OCI-M1 (cell line): ENCODE measurements around the gene SOS2.
A peak's percentile ranks its signal among the peaks of the same experiment; 100 is the strongest.

Experiments
- DNase-seq: peaks from one replicate; lab custom pipeline; 2025; lab: John Stamatoyannopoulos, UW

SOS2 gene

DNA sequence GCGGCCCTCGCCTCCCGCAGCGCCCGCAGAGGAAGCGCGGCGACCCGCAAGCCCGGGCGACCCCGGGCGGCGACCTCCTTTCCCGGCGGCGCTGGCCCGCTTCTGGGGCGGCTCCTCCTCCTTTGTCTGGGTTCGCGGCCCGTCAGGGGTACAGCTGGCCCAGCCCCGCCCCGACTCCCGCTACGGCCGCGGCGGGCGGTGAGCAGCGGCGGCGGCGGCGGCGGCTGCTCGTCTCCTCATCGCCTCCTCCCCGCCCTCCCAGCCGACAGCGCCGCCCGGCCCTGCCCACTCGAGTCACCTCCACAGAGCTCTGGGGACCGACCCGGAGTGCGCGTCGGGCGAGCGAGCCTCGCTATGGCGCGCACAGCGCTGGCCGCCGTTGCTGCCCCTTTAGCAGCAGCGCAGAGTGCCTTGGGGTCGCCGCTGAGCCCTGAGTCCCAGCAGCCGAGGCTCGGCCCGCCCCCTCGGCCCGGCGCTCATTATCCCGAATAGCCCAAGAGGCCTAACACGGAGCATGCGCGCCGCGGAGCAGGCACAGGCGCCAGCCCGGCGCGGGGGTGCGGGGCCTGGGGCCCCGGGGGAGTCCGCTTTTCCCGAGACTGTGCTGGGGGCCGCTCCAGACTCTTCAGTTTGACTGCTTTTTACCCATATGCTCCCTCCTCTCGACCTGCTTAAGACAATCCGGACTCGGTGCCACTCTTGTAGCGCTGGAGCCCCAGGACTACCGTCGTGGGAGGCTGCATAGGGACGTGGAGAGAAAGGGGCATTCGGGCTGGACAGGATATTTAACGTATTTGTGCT is at the start of gene SOS2:
Gene SOS2 (minus strand): TSS at position 104 of the 801 bp plus-strand sequence. CDS start 295 bp downstream, outside the sequence.
- DNase-seq, result peak; percentile 88

DNA sequence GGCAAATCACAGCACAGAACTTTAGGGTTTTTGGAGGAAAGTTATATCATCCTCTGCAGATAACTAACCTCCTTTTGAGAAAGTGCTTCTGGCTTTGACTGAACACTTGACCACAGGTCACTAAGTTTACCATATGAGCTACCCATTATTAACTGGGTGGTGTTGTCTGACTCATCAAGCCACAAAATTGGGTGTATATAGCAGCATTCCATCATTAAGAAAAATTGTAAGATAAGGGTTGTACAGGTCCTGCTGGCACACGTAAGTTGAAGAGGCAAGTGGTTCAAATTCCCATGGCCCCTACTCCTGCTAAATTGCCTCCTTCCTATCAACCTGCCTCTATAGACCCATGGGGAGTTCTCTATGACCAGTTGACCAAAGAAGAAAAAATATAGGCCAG is 41.1 kb upstream of the SOS2 start:
- DNase-seq, result no peak

DNA sequence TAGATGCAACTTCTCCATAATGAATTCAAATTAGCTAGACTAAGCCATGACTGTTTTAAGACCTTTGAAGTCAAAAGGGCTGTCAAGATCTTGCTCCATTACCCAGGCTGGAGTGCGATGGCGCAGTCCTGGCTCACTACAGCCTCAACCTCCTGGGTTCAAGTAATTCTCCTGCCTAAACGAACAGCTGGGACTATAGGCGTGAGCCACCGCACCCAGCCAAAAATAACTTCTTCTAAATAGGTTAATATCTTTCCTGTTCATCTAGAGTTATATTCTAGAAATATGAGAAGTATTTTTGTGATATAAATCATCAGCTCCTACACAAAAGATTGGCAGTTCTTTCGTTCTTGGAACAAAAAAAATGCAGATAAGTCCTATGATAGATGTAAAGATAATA is 39.6 kb upstream of the SOS2 start:
- no peak for DNase-seq

DNA sequence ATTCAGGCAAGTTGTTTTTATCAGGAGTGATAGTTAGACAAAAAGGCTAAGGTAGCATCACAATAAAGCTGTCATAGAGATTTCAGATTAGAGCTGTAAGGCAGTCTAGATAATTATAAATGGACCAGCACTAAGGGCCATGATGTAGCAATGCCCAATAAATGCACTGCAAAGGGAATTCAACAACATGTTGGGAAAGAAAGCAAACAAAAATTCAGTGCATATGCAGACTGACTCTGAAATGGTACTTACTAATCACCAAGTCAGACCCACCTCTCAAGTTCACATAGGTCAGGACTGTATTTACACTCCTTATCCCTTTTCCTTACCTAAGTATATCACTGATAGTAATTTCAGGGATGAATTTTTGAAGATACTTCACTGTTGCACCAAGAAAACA is 33.7 kb upstream of the SOS2 start:
- DNase-seq, result no peak

DNA sequence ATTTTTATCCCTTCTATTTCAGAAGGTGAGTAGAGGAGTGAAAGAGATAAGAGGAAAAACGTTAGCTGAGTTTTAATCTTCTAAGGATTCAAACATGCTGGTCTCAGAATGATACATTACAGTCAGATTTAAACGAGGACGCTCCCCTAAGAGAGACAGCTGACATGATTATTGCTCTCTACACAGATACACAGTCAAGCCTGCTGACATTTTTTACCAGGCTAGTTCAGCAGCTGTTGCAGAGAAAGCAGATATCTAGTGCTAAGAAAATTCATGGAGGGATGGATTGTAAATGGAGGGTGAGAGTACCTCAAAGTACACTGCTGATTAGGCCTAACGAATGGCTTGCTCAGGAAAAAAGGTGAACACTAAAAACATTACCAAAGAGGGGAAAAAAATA is 31.9 kb upstream of the SOS2 start:
- DNase-seq, result no peak

DNA sequence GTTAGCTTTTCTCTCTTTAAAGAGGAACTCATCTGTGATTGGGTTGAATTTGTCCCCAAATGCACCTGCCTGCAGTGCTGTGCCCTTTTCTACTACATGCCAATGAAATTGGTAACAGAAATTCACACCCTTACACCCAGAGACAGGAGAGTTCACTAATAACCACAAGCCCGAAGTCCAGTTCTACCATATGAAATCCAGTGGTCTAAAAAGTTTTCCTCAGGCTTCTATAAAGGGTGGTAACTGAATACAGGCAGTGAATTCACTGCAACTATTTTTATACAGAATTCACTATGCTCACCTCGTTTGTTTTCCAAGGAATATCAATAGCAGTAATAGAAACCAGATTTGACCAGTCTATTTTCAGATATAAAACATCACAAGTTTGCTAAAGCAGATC is 31.5 kb upstream of the SOS2 start:
- DNase-seq, result no peak

DNA sequence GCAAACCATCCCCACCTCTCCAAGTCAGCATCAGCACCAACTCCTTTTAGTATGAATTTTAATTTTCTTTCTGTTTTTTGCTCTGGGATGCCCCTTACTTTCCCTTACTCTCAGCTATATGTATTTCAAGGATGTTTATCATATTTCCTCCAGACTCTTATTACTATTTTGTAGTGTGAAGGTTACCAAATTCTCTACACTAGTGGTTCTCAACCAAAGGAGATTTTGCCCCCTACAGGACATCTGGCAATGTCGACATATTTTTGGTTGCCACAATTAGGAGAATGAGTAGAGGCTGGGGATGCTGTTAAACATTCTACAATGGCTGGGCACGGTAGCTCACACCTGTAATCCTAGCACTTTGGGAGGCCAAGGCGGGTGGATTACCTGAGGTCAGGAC is 29.1 kb upstream of the SOS2 start:
- peak; percentile 66 for DNase-seq

DNA sequence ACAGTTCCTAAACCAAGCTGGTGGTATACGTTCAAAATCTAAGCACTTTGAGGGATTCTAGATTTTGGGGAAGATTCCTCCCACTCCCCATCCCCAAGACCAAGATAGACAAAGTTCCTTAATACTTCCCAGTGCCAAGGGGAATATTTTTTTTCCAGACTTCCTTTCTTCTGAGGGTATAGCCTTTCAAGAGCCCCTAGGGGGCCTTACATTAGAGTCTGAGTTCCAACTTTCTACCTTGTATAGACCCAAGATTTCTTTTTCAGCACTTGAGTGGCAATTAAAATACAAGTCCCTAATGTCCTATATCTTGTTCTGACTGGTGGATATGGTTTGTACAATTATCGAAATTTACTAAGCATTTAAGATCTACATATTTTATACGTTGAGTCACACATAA is 28.7 kb upstream of the SOS2 start:
- DNase-seq, result peak; percentile 7

DNA sequence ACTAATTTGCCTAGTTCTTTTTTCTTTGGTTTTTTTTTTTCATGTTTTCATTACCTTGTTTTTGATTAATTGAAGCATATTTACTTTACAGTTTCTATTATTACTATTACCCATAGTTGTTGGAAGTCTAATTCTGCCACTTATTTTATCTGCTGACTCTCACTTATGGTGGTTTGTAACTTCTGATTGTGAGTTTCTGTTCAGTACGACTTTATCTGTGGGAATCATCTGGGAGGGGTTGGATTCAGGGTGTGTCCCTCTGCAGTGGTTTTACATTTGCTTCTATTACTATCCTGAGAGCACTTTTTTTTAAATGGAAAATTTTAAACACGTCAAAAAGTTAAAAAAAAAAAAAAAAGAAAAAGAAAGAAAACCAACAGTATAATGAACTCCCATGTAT is 26.4 kb upstream of the SOS2 start:
- peak; percentile 70 for DNase-seq

DNA sequence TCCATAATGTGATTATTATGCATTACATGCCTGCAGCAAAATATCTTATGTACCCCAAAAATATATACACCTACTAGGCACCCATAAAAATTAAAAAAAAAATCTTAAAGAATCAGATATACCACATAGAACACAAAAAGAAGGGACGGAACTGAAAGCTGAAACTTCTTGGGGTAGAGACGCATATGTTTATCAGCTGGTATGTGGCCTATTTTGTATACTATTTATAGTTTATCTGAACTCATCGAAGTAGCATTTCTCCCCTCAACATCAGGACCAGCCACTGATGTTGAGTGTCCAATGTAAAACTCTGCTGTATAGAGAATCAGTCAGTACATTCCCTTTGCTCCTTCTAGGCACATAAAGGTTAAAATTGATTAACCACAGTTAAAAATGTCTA is 22.9 kb upstream of the SOS2 start:
- DNase-seq, result no peak

DNA sequence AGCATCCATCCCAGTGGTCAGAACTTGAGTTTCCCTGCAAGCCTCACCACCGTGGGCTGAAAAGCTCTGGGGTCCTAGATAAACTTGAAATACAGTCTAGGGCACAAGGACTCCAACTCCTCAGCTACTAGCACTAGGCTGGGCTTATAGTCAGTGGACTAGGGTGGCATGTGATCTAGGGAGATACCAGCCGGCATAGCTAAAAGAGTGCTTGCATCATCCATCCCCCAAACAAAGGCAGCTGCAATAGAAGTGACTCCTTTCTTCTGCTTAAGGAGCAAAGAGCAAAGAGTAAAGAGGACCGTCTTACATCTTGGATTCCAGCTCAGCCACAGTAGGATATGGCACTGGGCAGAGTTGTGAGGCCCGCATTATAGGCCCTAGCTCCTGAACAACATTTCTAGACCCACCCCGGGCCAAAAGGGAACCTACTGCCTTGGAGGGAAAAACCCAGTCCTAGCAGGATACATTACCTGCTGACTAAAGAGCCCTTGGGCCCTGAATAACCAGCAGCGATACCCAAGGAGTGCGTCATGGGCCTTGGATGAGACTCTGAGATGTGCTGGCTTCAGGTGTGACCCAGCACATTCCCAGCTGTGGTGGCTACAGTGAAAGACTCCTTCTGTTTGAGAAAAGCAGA is 17.9 kb upstream of the SOS2 start:
- peak; percentile 36 for DNase-seq

DNA sequence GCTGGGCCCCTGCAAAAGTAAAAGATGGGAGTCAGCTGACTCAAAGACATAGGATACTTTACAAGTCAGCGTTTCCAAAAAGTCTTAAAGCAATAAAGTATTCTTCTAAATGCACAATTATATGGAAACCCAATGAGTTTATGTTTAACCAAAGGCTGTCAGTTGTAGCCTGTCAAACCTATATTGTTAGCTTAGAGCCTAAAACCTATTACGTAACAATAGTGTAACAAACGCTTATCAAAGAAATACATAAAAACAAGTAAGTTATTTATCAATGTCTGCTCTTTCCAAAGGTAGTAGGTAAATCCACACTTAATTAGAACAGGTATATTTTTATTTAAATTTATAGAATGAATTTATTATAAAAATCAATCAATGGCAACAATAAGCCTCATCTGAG is 15.9 kb upstream of the SOS2 start:
- no peak for DNase-seq

DNA sequence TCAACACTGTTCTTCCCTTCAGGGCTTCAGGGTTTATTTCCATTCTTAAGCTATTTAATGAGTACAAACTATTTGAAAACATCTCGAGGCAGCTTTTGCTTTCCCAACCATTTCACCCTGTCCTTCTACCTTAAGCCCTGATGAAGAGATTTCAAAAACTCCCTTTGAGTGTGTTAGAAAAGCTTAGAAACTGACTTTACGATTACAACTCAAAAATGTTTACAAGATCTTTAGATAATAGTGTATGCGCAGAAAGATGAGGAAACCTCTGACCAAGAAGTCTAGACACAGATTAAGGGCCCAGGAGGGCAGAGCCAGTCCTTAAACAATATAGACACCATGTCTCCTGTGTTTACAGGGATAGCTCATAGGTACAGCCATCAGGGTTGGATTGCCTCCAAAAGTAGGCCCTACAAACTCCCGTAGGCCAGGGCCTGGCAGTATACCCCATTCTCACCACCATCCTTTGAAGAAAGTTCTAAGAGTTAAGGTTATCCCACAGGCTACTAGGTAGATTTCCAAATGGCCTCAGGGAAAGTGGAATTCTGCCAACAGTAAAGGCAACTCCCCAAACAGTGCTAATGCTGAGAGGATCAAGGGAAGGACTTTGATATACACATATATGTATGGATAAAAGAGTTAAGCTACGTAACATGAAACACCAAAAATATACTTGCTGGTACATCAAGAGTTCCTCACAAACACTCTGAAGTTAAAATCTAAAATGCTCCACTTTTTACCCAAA is 11.4 kb upstream of the SOS2 start:
- DNase-seq, result no peak

DNA sequence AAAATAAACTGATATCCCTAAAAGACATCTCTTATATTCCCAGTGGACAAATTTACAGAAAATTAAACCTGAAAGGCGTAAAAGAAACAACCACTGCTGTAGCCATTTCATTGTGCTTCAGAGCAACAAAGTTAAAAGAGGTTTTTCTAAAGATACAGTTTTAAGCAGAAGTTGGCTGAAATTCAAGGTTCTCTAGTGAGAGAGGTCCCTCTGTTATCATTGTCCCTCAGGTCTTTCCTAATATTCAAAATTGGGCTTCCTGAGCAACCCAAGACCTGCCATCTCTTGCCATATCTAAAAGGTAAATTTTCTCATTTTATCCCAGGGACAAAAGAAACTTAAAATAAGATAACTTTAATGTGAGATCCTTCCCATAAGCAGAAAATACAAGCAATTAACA is 10.7 kb upstream of the SOS2 start:
- no peak for DNase-seq

DNA sequence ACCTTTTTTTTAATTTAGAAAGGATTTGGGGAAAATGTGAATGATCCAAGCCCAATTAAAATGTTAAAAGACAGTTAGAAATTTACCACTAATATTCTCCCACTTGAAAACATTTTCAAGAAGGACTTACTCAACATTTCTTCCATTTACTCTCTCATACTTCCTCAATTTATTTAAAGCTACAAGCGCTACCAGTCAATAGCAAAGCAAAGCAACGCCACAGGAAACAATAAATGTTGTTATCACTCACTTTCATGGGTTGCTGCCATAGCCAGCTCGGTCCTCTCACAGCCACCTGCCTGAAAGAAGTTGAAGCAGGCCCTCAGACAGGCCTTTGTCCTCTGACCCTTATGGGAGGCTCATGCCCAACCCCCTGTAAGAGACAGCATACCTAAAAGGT is 6.0 kb upstream of the SOS2 start:
- DNase-seq, result peak; percentile 71

DNA sequence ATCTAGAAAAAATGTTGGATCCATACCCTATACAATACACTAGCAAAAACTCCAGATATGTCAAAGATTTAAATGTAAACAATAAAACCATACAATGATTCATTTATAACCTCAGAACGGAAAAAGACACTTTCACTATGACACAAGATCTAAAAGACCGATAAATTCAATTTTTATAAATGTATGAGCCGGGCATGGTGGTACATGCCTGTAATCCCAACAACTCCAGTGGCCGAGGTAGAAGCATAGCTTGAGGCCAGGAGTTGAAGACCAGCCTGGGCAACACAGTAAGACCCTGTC is 2.5 kb upstream of the SOS2 start:
- no peak for DNase-seq

DNA sequence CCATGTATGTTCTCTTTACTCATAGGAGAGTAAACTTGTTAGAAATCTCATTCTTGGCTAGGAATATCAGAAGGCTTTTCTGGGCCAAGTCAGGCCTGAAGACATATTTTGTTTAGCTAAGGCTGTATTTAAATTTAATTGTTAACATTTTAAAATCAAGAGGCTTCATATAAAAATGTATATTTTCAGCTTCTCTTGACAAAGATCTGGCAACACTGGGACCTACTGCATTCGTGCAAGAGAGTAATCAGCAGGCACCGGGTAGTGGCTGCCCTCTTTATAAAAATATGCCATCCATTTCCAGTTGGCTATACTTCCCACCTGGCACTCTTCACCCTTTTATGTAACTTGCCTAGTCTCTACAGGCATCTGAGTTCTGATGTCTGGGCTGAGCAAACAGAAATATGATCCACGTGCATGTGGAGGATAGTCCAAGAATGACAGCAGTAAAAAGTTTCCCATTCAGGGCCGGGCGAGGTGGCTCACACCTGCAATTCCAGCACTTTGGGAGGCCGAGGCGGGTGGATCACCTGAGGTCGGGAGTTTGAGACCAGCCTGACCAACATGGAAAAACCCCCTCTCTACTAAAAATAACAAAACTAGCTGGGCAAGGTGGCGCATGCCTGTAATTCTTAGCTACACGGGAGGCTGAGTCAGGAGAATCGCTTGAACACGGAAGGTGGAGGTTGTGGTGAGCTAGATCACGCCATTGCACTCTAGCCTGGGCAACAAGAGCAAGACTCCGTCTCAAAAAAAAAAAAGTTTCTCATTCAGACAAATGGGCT is 2.0 kb upstream of the SOS2 start:
- DNase-seq, result no peak

DNA sequence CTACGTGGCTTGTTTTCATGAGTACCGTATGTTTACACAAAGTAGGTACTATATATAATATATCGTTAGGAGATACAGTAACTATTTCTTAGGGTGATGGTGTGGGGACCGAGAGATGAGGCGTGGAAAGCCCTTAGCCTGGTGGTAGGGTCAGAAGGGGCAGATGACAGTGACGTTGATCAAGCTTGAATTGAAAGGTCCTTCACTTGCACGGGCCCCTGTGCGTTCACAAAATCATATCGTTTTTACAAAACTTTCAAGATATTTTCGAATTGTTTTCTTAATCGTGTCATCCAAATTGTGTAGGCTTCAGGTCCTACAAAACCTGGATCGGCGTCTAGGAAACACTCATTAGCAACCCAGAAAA is 881 bp upstream of the SOS2 start:
- no peak for DNase-seq

DNA sequence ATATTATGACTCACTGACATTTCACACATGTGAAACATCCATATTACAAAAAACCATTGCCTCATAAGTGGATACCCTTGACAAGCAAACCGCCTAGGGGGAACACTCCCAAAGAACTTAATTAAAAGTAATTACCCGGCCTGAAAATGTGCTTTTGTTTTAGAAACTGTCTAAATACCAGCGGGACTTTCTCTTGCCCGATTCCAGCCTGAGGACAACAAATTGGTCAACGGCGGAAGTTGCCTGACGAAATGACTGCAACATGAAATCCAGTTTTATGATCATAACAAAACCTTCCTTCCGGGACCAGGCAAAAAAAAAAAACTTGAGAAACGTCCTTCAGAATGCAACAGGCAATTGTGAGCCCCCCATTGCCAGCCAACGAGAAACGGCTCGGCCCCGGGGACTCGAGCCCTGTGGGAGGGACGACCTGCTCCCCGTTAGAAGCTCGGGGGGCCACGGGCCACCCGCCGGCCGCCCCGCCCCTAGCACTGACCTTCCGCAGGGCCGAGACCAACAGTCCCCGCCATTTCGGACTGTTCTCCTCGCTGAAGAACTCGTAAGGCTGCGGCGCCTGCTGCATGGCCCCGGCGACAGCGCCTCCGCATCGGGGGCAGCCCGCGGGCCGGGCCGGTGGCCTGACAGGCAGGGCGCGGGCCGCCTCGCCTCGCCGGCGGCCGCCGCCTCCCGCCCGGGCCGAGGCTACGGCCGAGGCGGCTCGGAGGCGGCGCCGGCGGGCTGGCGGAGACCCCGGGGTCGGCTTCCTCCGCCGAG is 490 bp downstream of the SOS2 start:
- DNase-seq, result peak; percentile 68

DNA sequence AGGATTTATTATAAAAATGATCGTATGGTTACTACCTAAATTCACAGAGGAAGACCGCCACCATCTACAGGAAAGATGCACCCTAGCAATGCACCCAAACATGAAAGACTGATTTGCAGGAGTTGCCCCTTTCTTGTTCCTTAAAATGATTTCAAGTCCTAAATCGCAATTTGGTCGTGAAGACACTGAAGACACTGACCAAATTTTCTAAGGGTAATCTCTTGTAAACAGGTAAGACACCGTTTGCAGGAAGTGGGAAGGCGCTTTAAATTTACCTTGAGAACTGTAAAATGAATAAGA is 1.0 kb downstream of the SOS2 start:
- peak; percentile 56 for DNase-seq

DNA sequence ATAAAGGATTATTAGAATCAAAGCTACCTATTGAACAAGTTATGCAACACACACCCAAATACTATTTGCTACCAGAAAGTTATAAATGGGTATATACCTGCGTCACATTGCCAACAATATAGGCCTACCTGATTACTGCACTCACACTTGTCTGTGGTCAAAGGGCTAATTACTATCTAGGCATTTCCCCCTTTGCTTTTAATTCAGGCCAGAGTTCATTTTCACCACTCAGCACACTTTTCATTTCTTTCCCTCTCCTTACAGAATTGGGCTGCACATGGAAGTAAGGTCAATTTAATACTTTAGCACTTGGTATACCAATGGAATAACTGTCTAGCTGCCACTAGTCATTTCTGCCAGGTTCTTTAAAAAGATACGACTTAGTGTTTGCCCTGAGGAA is 1.7 kb downstream of the SOS2 start:
- DNase-seq, result no peak

DNA sequence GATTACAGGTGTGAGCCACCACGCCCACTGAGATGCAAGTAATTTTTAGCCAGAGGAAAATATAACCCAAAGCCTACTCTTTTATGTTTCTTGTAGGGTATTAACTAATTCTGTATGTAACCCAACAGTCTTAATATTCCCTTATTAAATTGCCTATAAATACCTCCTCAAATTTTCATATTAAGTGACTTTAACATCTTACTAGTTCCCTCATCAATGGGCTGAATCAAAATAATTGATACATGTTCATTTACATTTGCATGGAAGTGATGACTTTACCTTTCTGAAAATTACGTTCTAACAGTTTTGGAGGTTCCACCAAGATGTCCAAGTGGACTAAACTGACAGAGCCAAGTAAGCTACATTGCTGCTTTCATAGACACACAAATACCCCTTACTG is 3.1 kb downstream of the SOS2 start:
- no peak for DNase-seq
